Measurements from ENCODE around the gene PMPCA.

PMPCA gene

DNA sequence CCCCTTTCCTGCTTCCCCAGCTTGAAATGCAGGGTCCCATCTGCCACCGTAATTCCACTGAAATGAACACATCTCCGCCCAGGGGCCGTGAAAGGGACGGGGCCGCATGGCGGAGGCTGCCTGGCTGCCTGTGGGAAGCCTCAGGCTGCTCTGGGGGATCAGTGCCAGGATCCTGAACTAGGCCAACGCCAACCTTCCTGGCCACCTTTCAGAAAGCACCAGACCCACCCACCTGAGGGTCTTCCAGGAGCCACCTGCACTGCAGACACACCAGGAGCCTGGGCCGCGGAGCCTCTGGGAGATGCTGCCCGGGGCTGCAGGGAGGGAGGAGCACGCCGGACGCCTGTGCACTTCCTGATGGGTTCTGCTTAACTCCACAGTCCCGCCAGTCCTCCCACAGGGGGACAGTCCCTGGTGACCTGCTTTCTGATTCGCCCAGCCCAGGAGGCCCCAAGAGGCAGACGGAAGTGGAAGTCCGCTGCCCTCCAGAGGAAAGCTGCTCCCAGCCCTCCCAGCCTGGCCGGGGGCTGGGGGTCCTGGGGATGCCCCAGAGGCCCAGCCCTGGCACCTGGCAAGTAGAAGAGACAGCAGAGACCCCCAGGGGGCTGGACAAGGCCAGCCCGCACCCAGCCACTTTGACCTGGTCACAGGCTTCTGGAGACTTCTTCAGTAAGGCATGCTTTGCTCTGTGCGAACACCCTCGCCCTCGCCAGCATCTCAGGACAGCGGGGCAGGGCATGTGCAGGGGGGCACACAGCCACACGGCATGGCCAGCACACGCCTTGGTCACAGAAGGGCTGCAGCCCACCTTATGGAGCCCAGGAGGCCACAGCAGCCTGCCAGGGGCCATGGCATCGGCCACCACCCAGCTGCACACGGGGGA lies 36.9 kb upstream of the PMPCA start, which contains the start of gene CARD9:
TSS of gene CARD9 (minus strand) at position 370 of the 883 bp plus-strand sequence. CDS start 1,591 bp downstream, outside the sequence.
- no peak for DNase-seq (ENCODE audit: low read depth, low spot score)

DNA sequence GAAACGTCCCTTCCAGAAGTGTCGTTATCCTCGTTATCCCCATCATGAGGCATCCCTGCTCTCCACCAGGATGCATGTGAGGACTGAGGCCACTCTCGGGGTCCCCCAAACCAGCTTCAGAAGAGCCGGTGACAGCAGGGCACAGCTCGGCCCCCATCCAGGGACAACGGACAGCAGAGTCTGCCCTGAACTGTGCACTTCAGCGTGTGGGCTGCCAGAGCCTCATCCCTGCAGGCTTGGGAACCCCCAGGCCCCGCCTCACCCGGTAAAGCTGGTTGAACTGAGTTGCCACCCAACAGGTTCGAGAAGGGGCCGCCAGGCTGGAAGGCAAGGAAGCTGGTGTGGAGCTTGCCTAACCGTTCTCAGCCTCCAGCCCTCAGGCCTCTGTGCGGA lies 36.3 kb upstream of the PMPCA start:
- no peak for DNase-seq (ENCODE audit: low read depth, low spot score)

DNA sequence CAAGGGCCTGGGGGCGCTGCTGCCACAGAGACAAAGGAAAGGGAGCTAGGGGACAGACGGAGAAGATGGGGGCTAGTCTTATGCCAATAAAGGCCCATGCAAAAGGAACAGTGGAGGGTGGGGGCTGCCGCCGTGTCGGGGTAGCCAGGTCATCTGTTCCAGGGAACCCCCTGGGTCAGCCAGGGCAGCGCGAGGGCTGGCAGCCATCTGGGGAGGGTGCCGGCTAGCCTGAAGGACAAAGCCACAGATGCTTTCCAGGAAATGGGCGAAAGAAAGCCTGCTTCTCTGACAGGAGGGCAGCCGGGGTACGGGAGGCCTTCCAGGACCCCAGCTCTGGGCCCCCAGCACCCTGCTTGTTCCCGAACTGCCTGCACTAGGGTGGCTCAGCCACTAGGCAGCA lies 35.4 kb upstream of the PMPCA start:
- DNase-seq (ENCODE audit: low read depth, low spot score), result no peak

DNA sequence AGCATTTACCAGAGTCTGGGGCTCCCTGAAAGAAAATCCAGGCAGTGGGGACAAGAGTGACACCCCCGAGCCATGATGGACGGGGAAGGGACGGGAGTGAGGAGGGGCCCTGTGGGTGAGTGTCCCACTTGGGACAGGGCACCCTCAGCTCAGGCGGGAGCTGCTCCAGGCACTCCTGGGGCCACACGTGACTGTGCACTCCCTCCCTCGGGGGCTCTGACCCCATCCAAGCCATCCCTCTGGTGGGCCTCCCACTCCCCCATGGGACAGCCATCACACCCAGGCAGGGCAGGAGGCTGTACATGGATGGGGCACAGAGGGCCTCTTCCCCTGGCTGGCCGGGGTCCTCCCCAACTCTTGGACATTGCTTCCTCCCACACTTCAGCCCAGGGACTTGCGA lies 34.0 kb upstream of the PMPCA start:
- DNase-seq (ENCODE audit: low read depth, low spot score), result no peak

DNA sequence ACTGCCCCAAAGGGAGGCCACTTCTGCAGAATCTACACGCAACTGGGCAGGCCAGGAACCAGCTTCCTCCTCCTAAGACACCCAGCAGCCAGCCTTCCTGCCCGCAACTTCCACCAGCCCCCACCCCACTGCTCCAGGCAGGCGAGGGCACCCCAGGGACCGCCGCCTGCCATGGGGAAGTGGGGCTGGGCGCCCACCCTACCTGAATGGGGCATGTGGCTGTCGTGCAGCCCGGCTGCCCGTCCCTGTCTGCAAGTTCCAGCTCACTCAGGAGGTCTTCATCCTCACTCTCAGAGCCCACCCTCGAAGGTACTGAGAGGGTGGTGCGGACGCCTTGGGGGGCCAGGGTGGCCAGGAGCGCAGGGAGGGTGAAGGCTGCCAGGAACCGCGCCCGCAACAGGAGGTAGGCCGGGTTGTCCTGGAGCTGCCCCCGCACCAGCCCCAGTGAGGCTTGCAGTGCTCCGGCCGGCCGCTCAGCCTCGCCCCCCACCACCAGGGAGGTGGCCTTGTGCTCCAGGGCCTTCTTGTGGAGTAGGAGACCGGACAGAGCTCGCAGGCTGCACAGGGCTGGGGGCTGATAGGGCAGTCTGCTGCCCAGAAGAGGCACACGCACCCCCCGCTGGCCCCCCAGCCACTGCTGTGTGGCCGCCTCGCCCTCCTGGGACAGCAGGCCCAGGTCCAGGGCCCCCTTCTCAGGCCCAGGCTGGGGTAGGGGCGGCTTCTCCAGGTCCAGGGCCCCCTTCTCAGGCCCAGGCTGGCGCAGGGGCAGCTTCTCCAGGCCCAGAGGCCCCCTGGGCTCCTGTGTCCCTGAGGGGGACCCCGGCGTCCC lies 32.9 kb upstream of the PMPCA start:
- DNase-seq (ENCODE audit: low read depth, low spot score), result no peak

DNA sequence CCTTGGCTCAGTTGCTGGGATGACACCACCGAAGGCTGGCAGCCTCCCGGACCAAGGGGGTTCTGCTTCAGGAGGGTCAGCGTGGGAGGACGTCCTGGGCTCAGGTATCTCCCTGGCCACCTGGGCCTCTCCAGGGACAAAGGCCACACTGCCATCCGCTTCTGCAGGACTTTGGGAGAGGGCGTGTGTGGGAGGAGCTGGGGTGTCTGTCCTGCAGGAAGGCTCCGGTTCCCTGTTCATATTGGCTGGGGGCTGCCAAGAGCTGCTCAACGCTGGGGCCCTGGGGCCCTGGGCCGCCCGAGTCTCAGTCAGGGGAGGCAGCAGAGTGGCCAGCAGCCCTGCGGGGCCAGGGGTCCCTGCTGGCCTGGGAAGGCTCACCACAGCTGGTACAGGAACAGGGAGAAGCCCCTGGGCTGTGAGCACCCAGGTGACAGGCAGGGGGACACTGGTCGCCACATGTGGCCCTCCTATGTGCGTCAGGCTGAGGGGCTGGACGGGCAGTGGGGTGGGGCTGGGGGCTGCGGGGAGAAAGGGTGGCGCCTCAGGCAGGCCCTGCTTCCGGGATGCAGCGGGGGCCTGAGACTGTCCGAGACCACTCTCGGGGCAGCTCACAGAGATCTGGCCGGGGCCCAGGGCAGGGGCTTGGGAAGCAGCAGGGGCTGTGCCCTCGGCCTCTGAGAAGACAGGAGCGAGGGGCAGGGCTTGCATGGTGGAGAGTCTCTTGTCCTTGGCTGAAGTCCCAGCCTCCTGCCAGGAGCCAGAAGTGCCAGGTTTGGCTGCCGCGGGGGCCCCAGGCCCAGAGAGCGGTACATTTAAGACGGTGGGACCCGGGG lies 32.1 kb upstream of the PMPCA start:
- DNase-seq (ENCODE audit: low read depth, low spot score), result no peak

DNA sequence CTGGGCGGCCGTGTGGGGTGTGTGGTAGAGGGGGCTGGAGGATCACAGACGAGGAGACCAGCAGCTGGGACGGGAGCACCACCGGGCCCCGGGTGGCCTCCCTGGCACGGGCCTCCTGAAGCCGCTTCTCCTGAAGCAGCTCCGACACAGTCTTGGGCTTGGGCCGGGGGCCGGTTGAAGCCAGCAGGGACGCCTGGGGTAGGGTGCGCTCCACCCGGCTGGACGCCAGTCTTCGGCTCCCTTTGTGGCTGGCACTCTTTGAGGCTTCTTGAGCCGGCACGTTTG lies 31.5 kb upstream of the PMPCA start:
- no peak for DNase-seq (ENCODE audit: low read depth, low spot score)

DNA sequence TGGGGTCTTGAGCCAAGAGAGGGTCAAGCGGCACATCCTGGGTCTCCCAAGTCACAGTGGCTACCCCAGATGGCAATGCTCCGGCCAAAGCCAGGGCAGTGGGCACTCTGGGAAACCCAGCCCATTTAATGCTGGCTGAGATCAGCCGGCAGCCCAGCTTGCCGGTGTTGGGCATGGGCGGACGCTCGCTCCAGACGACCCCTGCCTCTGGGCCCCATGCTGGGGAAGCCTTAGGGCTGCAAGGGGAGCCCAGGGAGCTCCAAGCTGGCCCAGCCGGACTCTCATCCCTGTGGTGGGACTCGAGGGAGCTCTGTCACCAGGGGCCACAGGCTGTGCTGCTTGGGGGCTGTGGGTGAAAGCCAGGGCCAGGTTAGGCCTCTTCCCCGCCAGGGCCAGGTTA lies 31.1 kb upstream of the PMPCA start:
- DNase-seq (ENCODE audit: low read depth, low spot score), result no peak

DNA sequence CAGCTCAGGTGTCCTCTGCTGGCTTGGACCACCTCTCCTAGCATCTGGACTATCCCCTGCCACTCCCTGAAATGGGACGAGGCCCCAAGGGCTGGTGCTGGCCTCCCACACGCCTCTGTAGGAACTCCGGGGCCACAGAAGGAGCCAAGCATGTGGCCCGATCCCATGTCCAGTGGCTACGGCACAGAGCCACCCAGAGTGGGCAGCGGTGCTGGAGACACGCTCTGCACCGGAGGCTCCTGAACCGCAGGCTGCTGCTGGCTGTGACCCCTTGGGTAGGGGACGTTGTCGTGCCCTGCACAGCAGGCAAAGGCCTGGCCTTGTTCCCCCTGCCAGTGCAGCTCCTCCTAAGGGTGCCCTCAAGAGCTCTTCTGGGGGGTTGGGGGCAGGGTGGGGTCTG lies 30.6 kb upstream of the PMPCA start:
- DNase-seq (ENCODE audit: low read depth, low spot score), result no peak

DNA sequence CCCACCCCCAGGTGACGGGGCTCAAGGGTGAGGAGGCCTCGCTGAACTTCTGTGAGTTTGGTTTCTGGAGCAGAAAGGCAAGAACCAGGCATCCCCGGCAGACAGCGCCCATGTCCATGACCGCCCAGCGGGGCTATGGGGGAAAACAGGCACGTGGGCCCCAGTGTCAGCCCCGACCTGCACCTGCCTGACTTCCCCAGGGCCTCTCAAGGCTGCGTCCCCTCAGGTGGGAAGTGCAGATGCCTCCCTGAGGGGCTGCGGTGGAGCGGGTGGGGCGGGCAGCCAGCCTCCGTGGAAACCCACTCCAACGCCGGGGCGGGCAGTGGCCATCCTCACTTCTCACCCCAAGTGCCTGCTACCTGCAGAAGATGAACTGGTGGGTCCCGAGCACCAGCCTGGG lies 30.1 kb upstream of the PMPCA start:
- no peak for DNase-seq (ENCODE audit: low read depth, low spot score)

DNA sequence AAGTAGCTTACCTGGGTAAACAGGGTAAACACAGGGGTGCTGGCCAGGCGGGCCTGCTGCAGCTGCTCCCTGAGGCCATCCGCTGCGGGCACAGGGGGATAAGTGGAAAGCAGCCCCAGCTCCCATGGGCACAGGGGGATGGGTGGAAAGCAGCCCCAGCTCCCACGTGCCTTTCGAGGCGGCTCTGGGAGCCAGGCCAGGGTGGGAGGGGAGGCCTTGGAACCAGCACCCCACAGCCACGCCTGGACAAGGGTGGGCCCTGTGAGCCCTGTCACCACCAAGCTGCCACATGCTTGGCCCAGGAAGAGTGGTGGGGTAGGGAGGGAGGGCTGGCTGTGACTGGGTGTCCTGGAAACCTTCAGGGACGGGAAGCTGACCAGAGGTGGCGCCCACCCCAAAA lies 29.1 kb upstream of the PMPCA start:
- no peak for DNase-seq (ENCODE audit: low read depth, low spot score)

DNA sequence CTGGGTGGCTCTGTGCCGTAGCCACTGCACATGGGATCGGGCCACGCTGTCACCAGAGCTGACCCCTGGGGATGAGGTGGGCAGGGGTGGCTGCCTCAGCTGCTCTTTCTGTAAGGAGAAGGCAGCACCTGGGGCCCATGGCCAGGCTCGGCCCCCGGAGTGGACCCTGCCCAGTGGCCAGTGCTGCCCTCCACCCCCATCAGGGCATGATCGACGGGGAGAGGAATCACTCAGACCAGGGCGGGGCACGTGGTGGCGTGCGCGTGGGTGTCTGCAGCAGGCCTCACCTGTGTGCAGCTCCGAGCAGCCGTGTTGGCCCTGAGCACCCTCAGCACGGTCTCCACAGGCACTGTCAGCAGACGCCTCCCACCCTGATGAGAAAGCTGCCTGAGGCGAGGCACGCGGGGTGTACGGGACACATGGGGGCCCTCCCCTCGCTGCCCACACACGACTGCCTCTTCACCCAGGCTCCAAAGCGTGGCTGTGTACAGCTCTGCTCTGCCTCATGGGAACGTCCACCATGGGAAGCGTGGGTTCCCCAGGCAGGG lies 28.4 kb upstream of the PMPCA start:
- DNase-seq (ENCODE audit: low read depth, low spot score), result no peak

DNA sequence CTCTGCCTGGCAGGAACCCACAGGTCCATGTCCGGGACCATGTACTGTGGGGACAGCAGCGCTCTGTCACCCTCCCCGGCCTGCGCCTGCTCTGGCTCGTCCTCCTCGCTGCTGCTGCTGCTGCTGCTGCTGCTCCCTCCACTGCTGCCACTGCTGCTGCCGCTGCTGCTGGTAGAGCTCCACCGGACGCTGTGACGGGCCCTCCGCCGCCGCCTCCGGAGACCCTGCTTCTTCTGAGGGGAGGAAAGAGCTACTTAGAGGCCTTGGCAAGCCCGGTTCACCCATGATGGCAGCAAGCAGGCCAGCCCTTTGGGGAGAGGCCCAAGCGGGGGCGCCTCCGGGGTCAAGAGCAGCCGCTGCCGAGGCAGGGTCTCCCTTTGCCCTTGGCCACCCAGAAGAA lies 27.0 kb upstream of the PMPCA start:
- DNase-seq (ENCODE audit: low read depth, low spot score), result no peak

DNA sequence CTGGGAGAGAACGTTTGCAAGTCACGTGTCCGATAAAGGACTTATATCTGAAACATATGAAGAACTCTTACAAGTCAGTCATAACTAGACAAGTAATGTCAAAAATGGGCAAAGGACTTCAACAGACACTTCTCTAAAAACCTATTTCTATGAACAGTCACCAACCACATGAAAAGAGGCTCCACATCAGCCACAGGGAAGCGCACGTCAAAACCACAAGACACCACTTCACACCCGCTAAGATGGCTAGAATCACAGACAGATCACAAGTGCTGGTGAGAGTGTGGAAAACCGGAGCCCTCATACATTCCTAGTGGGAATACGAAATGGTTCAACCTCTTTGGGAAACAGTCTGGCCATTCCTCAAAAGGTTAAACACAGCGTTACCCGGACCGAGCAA lies 25.4 kb upstream of the PMPCA start:
- DNase-seq (ENCODE audit: low read depth, low spot score), result no peak

DNA sequence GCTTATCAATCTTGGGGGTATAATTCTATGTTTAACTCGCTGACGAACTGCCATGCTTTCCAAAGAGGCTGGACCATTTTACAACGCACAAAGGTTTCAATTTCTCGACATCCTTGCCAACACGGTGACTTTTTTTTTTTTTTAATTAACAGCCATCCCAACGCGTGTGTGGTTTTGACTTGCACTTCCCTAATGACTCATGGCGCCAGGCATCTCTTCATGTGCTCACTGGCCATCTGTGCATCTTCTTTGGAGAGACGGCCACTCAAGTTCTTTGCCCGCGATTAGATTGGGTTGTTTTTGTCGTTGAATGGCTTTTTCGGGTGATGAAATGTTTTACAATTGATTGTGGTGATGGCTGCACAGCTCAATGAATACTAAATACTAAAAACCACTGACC lies 24.4 kb upstream of the PMPCA start:
- no peak for DNase-seq (ENCODE audit: low read depth, low spot score)

DNA sequence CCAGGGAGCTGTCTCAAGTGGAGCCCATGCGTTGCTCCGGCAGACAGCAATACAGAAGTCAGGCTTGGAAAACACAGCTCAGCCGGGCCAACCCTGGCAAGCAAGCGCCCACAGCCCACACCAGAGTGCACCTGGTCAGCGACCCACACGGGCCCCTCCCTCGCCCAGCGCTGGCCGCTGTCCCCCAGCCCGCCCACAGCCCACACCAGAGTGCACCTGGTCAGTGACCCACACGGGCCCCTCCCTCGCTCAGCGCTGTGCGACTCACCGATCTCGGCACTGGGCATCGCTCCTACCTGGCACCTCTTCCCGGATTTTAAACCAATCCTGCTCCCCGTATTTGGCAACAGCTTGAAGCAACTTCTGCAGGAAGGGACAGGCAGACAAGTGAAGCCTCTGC lies 23.2 kb upstream of the PMPCA start:
- no peak for DNase-seq (ENCODE audit: low read depth, low spot score)

DNA sequence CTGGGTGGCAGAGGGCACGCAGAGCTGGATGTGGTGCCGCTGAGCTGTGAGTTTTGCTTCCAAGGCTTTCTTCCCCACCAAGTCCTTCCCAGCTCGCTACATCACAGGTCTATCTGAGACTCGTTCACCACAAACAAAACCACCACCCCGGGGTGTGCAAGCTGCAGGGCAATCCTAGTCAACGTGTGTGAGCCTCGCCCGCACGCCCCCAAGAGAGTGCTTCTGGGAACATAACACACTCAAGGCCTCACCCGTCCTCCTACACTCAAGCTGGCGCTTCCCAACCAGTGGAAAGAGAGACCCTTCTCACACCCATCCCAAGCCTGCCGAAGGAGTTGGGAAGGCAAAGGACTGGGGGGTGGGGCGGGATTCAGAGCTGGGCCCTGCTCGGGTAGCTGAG lies 21.1 kb upstream of the PMPCA start:
- no peak for DNase-seq (ENCODE audit: low read depth, low spot score)

DNA sequence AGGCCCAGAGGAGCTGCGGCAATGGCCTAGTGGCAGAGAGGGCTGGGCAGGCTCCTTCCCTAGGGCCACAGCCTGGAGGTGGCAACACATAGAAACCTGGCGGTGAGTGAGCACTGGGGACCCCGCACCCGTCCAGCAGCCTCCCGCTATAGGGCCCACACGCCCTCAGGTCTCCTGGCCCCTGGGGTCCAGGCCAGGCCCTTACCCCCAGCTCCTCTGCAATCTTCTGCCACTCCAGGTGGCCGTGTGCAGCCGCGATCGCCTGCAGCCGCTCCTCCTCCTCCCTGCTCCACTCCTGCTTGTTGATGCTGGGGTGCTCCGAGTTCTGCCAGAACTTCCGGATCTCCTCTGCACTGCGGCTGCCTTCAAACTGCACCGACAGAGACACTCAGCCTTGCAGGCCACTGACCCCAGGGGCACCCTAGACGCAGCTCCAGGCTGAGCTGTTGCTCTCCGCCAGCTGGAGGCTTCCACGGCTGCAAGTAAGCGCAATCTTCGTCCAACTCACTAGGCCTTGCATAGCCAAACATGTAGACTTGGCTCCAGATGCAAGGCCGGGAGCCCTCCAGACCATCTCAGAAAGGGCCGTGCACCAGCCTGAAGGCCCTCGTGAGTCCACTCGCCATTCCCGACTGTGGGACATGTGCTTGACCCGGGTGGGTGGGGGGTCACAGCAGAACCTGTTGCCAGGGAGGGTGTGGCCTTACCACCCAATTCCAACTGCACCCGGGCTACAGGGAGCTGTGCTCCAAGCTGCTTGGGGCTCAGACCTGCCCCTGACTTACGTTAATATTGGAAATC lies 18.5 kb upstream of the PMPCA start:
- DNase-seq (ENCODE audit: low read depth, low spot score), result no peak

DNA sequence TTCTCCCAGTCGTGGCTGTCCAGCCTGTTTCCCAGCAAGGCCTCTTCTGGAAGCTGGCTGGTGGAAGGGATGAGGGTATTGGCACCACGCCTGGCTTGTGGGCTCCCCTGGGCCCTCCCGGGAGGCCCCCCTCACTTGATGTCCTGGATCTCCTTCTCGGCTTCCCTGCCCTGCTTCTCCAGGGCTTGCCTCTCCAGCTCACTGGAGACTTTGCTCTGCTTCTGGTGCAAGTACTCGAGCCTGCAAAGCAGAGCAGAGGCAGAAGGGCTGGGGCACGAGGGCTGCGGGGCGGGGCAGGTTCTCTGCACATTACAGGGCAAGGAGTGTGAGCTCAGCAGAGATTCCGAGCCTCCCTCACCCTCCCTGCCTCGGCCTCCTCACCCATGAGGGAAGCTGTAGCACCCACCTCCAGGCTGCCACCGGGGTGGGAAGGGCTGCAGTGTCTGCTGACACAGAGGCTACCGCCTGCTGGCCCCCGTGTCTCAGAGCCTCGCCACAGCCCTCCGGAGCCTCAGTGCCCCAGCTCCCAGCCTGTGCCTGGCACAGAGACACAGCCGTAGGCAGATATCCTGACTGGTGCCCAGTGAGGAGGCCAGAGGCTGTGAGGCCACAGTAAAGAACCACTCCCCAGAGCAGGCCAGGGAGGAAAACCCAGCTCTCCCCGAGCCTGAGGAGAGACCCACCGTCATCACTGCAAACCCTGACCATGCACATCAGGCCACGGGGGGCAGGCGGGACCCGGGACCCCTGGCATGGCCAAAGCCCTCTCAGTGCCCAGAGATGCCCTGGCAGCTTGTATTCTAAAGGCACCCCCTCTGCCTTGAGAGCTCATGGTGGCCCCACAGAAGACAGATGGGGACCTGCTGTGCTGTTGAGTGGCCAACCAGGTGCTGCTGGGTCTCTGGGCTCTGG lies 17.7 kb upstream of the PMPCA start:
- no peak for DNase-seq (ENCODE audit: low read depth, low spot score)

DNA sequence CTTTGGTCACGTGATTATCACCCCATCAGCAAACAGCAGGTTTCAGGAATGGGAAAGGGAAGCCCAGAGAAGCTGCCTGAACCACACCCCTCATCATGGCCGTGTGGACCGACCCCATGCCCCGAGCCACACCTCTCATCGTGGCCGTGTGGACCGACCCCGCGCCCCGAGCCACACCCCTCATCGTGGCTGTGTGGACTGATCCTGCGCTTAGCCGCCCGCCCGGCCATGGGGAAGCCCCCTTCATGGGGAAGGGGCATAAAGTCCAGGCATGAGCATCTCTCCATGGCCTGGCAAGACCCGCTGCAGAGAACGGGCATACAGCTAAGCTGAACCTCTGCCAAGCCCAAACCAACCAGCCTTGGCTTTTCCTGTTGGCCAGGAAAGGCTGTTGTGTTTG lies 16.9 kb upstream of the PMPCA start:
- no peak for DNase-seq (ENCODE audit: low read depth, low spot score)

Data from astrocyte of the hippocampus (primary cell).